LHCN-M2 (cell line): ENCODE data around the gene CYCS. TPM values are rescaled to one million over a fixed set of nuclear protein-coding genes. Genes with fewer than 3 reads are reported as not detected.

Source experiments
- DNase-seq: peaks from one replicate; pipeline ENCODE4 v3.0.0-alpha.2; 2012; ENCODE audit warnings: low read depth
- polyA plus RNA-seq: library from polyadenylated mRNA; unstranded; fragments of >200 nt; gene quantifications from one replicate; pipeline ENCODE4 v1.2.1, GENCODE V29; 2012; ENCODE audit warnings: missing spikeins
- total RNA-seq: library from RNA; depleted of rRNA; stranded (reverse); fragments of >200 nt; gene quantifications from 2 replicates; pipeline ENCODE4 v1.2.3, GENCODE V29; 2014; rRNA removed

The CYCS gene
- total RNA-seq = 115 and 119 TPM in 2 replicates
- polyA plus RNA-seq = 82.0 TPM

- DNase-seq = peak; percentile 100
These were observed at the start of gene CYCS for GRCh38 chr7:25125137-25125946. CYCS (minus strand) TSS chr7:25125260; CDS start chr7:25124119, 1,141 bp downstream.

GRCh38 chr7:25173184-25173583 lies 48.1 kb upstream of the CYCS start:
- DNase-seq = no peak

GRCh38 chr7:25171516-25171915 lies 46.5 kb upstream of the CYCS start:
- no peak for DNase-seq

GRCh38 chr7:25171071-25171470 lies 46.0 kb upstream of the CYCS start:
- no peak for DNase-seq

GRCh38 chr7:25169683-25170082 lies 44.6 kb upstream of the CYCS start:
- DNase-seq = no peak

GRCh38 chr7:25168145-25168544 lies 43.1 kb upstream of the CYCS start:
- DNase-seq = no peak

- no peak for DNase-seq
These were observed 42.3 kb upstream of the CYCS start for GRCh38 chr7:25167262-25167843.

GRCh38 chr7:25159983-25160596 lies 35.0 kb upstream of the CYCS start:
- peak; percentile 53 for DNase-seq

GRCh38 chr7:25158966-25159365 lies 33.9 kb upstream of the CYCS start:
- no peak for DNase-seq

- DNase-seq = no peak
These were observed 26.7 kb upstream of the CYCS start for GRCh38 chr7:25151773-25152172.

GRCh38 chr7:25149836-25150235 lies 24.8 kb upstream of the CYCS start:
- DNase-seq = no peak

GRCh38 chr7:25148772-25149575 lies 23.9 kb upstream of the CYCS start:
- DNase-seq = no peak

- DNase-seq = no peak
These were observed 18.7 kb upstream of the CYCS start for GRCh38 chr7:25143763-25144162.

GRCh38 chr7:25139536-25139935 lies 14.5 kb upstream of the CYCS start:
- DNase-seq = no peak

GRCh38 chr7:25134358-25135010 lies 9.4 kb upstream of the CYCS start:
- DNase-seq = no peak

GRCh38 chr7:25132430-25132829 lies 7.4 kb upstream of the CYCS start:
- DNase-seq = no peak

GRCh38 chr7:25126751-25127150 lies 1.7 kb upstream of the CYCS start:
- no peak for DNase-seq

- DNase-seq = peak; percentile 12
These were observed 459 bp downstream of the CYCS start for GRCh38 chr7:25124465-25125136.

- peak; percentile 52 for DNase-seq
These were observed 2.7 kb downstream of the CYCS start for GRCh38 chr7:25122373-25122772.

- DNase-seq = no peak
These were observed 3.5 kb downstream of the CYCS start for GRCh38 chr7:25121599-25121998.

GRCh38 chr7:25119102-25119501 lies 6.0 kb downstream of the CYCS start:
- no peak for DNase-seq
